Progenitor cell of endocrine pancreas (in vitro differentiated cells): ENCODE results near the gene ARID3C. TPM values are rescaled to one million over a fixed set of nuclear protein-coding genes. Genes with fewer than 3 reads are reported as not detected.

Experiments
- DNase-seq: peaks from one replicate; pipeline ENCODE4 v3.0.0; 2021; ENCODE audit warnings: low spot score; ENCODE audit not compliant: unreplicated experiment
- H3K27ac Mint-ChIP-seq: 2 replicates; pipeline ENCODE4 v1.8.0; 2021; ENCODE audit warnings: mild to moderate bottlenecking, moderate library complexity, mixed read lengths
- H3K27me3 Mint-ChIP-seq: 2 replicates; pipeline ENCODE4 v1.8.0; 2021; ENCODE audit warnings: mixed read lengths
- H3K36me3 Mint-ChIP-seq: 2 replicates; pipeline ENCODE4 v1.8.0; 2022; ENCODE audit warnings: mixed read lengths; ENCODE audit not compliant: insufficient read depth
- H3K4me1 Mint-ChIP-seq: 2 replicates; pipeline ENCODE4 v1.8.0; 2021; ENCODE audit warnings: low read depth, mixed read lengths
- H3K4me3 Mint-ChIP-seq: 2 replicates; pipeline ENCODE4 v1.8.0; 2021; ENCODE audit warnings: low read depth, mild to moderate bottlenecking, moderate library complexity, mixed read lengths
- H3K9me3 Mint-ChIP-seq: 2 replicates; pipeline ENCODE4 v1.8.0; 2021; ENCODE audit warnings: low read depth, mixed read lengths
- CTCF ChIP-seq: fragments of 200-600 bp; sonication (generic); IDR thresholded peaks from one replicate; pipeline ENCODE4 v1.5.0; 2021; ENCODE audit warnings: antibody characterized with exemption, mild to moderate bottlenecking; ENCODE audit not compliant: unreplicated experiment
- total RNA-seq: library from RNA; stranded (reverse); gene quantifications from 2 replicates; pipeline ENCODE4 v1.2.1, GENCODE V29; 2021

ARID3C gene
- total RNA-seq, 1 donor from 2014 or later: 12.0 TPM

GRCh38 chr9:34650816-34651215, 21.9 kb upstream of the ARID3C start:
- no peak overlapping the region for H3K27ac Mint-ChIP-seq
- H3K36me3 Mint-ChIP-seq: peaks cover 8% of the 10 kb centered on the region
- TF ChIP-seq CTCF: no peak
- no peaks in the 10 kb centered on the region for H3K9me3 Mint-ChIP-seq
- no peaks in the 10 kb centered on the region for H3K27me3 Mint-ChIP-seq
- DNase-seq: no peak
- peak overlapping the region; percentile 39 for H3K4me3 Mint-ChIP-seq
- H3K4me1 Mint-ChIP-seq: peaks cover 47% of the 10 kb centered on the region

- Mint-ChIP-seq H3K36me3 (peaks cover 8% of the 10 kb centered on the region), H3K27me3 (no peaks in the 10 kb centered on the region), H3K4me3 (no peak overlapping the region), H3K4me1 (peaks cover 48% of the 10 kb centered on the region), H3K9me3 (no peaks in the 10 kb centered on the region), H3K27ac (no peak overlapping the region)
- TF ChIP-seq CTCF: no peak
- DNase-seq: no peak
These were observed 19.8 kb upstream of the ARID3C start for GRCh38 chr9:34648673-34649072.

- DNase-seq: no peak
- TF ChIP-seq CTCF: no peak
- Mint-ChIP-seq H3K4me3 (peak overlapping the region; percentile 84), H3K9me3 (no peaks in the 10 kb centered on the region), H3K4me1 (peaks cover 39% of the 10 kb centered on the region), H3K27ac (peak overlapping the region; percentile 92), H3K27me3 (no peaks in the 10 kb centered on the region), H3K36me3 (peaks cover 8% of the 10 kb centered on the region)
These were observed 18.8 kb upstream of the ARID3C start for GRCh38 chr9:34647651-34648050.

- Mint-ChIP-seq H3K36me3 (peaks cover 8% of the 10 kb centered on the region), H3K4me1 (peaks cover 32% of the 10 kb centered on the region), H3K4me3 (peak overlapping the region; percentile 84), H3K9me3 (no peaks in the 10 kb centered on the region), H3K27ac (peak overlapping the region; percentile 92), H3K27me3 (no peaks in the 10 kb centered on the region)
- DNase-seq: no peak
- no peak for TF ChIP-seq CTCF
These were observed 18.2 kb upstream of the ARID3C start for GRCh38 chr9:34647084-34647403.

- Mint-ChIP-seq H3K27me3 (no peaks in the 10 kb centered on the region), H3K36me3 (peaks cover 8% of the 10 kb centered on the region), H3K4me3 (peak within 1 kb of the TSS; percentile 84), H3K27ac (peak within 1 kb of the TSS; percentile 92), H3K9me3 (no peaks in the 10 kb centered on the region), H3K4me1 (peaks cover 29% of the 10 kb centered on the region)
- TF ChIP-seq CTCF: peak; percentile 43
- DNase-seq: peak; percentile 95
These were observed 17.6 kb upstream of the ARID3C start, which contains the start of gene GALT for GRCh38 chr9:34646211-34647083. TSS of gene GALT (plus strand) at chr9:34646675. CDS start at chr9:34646705, 30 bp downstream.
